Pancreas (tissue), 10 donors: ENCODE data around the gene ELOA. TPM values are rescaled to one million over a fixed set of nuclear protein-coding genes. Genes with fewer than 3 reads are reported as not detected.

ENCODE experiments used
- ATAC-seq, 4 donors: fragments of 200-7000 bp; cut with Tn5 transposase; one replicate each; pipeline versions ENCODE4 v1.8.0 to v1.9.1; 2020; ENCODE audit warnings: mild to moderate bottlenecking in 4 of 4, moderate library complexity in 4 of 4
- DNase-seq, 6 donors: peaks; one replicate each; pipeline ENCODE4 v3.0.0-alpha.2; 2020
- FAIRE-seq: peaks from 2 replicates; lab custom pipeline; 2012; peaks lifted over from hg19 to GRCh38; lab: Jason Lieb, UNC
- H3K27ac ChIP-seq, 4 donors: fragments of 200-600 bp; sonication (generic); 1 replicate in 3 of 4; 2 replicates in 1 of 4; pipeline versions ENCODE4 v1.5.0 to v1.8.0; 2020
- H3K27me3 ChIP-seq, 4 donors: fragments of 200-600 bp; one replicate each; pipeline ENCODE4 v1.8.0; 2021
- H3K36me3 ChIP-seq, 3 donors: fragments of 200-600 bp; sonication (generic) in 1 of 3; one replicate each; pipeline versions ENCODE4 v1.5.0 to v1.8.0; 2020 to 2021
- H3K4me1 ChIP-seq, 3 donors: fragments of 200-600 bp; one replicate each; pipeline ENCODE4 v1.8.0; 2021
- H3K4me3 ChIP-seq, 4 donors: fragments of 200-600 bp; sonication (generic) in 2 of 4; one replicate each; pipeline versions ENCODE4 v1.5.0 to v1.8.0; 2020 to 2021
- H3K9me3 ChIP-seq, 4 donors: fragments of 200-600 bp; one replicate each; pipeline ENCODE4 v1.8.0; 2021
- CTCF ChIP-seq, 4 donors: fragments of 200-600 bp; sonication (generic) in 3 of 4; IDR thresholded peaks; one replicate each; pipeline versions ENCODE4 v1.5.0 to v1.8.0; 2021; ENCODE audit warnings: antibody characterized with exemption in 4 of 4
- WGBS, 2 donors: extraction: QIAGEN DNeasy Blood & Tissue Kit; methylation state at CpG; one replicate each; pipeline ENCODE4 v1.1.7; 2013; 5-methylcytosine and 5-hydroxymethylcytosine counted together
- intact Hi-C, 3 donors: fragments of 100-400 bp; cut with DNase I; formaldehyde crosslinking; loops; one replicate each; pipeline versions ENCODE4 v1.11.1 to v1.14.2; 2022
- polyA plus RNA-seq, 2 donors: library from polyadenylated mRNA; stranded (reverse); fragments of 200-250 nt; gene quantifications; one replicate each; pipeline ENCODE4 v1.2.3, GENCODE V29; 2013
- total RNA-seq, 6 donors: library from RNA; stranded (reverse); fragmentation: NEBNext Ultra II Directional in 4 of 6; extraction: Animal tissue kit (Norgen Biotek cat#: 25700) in 4 of 6; gene quantifications; one replicate each; pipeline versions ENCODE4 v1.2.1 to v1.2.4, GENCODE V29; 2021 to 2023
- donor health status: healthy with polysubstance abuse.
- donor health status: DM: no; HTN: no; CAD: no; lungs with moderate emphysema.
- donor health status: DM: no; HTN: no; CAD: no.
- donor health status: control.
- donor health status: control.
- donor health status: Bipolar disorder and iron deficiency.
- donor health status: DM: yes; HTN: yes; CAD: no.
- donor health status: DM: no; HTN: no; CAD: no.
- donor health status: DM: no; HTN: no; CAD: no.
- donor health status: DM: yes; HTN: yes; CAD: no.

The ELOA gene
- total and polyA plus RNA-seq, 8 donors, result 10.6 to 33.9 (median 25.5) TPM

- Histone ChIP-seq H3K9me3 (no peaks in the 10 kb centered on the region), H3K4me3 (no peak overlapping the region), H3K36me3 (peaks cover 6 to 64% (median 47%) of the 10 kb centered on the region in 3 donors), H3K4me1 (peaks cover 11 to 36% (median 17%) of the 10 kb centered on the region in 3 donors), H3K27ac (no peak overlapping the region), H3K27me3 (no peaks in the 10 kb centered on the region)
- DNase-seq (no peak), FAIRE-seq (no peak), ATAC-seq (no peak)
- intact Hi-C loops, result loop anchor here in 2 of 3 donors (5.0 to 10.0 kb wide), 2 partner anchors 46 to 48 kb away; partner anchors contain the start of gene ELOA (in 2 of the 2)
- WGBS, 2 donors, result 42 to 57% methylated on average over 6 of the region's 6 CpGs
- TF ChIP-seq CTCF (IDR thresholded peaks at IDR 0.05), result no peak
Measured at GRCh38 chr1:23696335-23696989, 46.8 kb upstream of the ELOA start.

- no peak for TF ChIP-seq CTCF (IDR thresholded peaks at IDR 0.05)
- Histone ChIP-seq H3K4me1 (peaks cover 5 to 28% (median 9%) of the 10 kb centered on the region in 3 donors), H3K36me3 (peaks cover 6 to 66% (median 44%) of the 10 kb centered on the region in 3 donors), H3K27ac (no peak overlapping the region), H3K4me3 (no peak overlapping the region), H3K9me3 (no peaks in the 10 kb centered on the region), H3K27me3 (no peaks in the 10 kb centered on the region)
- intact Hi-C loops, result loop anchor here in 2 of 3 donors (5.0 to 10.0 kb wide), 2 partner anchors 44 to 46 kb away; partner anchors contain the start of gene ELOA (in 2 of the 2)
- no peak for ATAC-seq
- FAIRE-seq, result no peak
- no peak for DNase-seq
- 64 to 69% methylated on average over 5 of the region's 5 CpGs for WGBS, 2 donors
Measured at GRCh38 chr1:23698466-23698865, 44.8 kb upstream of the ELOA start.

GRCh38 chr1:23699280-23700179, 43.7 kb upstream of the ELOA start:
- no peak overlapping the region for H3K4me3 ChIP-seq
- ATAC-seq, result no peak
- no peak overlapping the region for H3K27ac ChIP-seq
- H3K9me3 ChIP-seq, result no peaks in the 10 kb centered on the region
- no peaks in the 10 kb centered on the region for H3K27me3 ChIP-seq
- H3K36me3 ChIP-seq, result peaks cover 6 to 55% (median 36%) of the 10 kb centered on the region in 3 donors
- H3K4me1 ChIP-seq, result peaks cover 0 to 22% (median 3%) of the 10 kb centered on the region in 3 donors
- TF ChIP-seq CTCF (IDR thresholded peaks at IDR 0.05), result no peak
- no peak for FAIRE-seq
- 76 to 84% methylated on average over 7 of the region's 7 CpGs for WGBS, 2 donors
- DNase-seq, result no peak
- intact Hi-C loops, result loop anchor here in 2 of 3 donors (5.0 to 10.0 kb wide), 2 partner anchors 43 to 45 kb away; partner anchors contain the start of gene ELOA (in 2 of the 2)

- H3K4me1 ChIP-seq, result peaks cover 0 to 15% (median 13%) of the 10 kb centered on the region in 3 donors
- H3K4me3 ChIP-seq, result no peak overlapping the region
- H3K27me3 ChIP-seq, result no peaks in the 10 kb centered on the region
- FAIRE-seq (no peak), ATAC-seq (no peak), DNase-seq (no peak)
- WGBS, 2 donors, result 93 to 94% methylated on average over 2 of the region's 2 CpGs
- no peak overlapping the region for H3K27ac ChIP-seq
- no peaks in the 10 kb centered on the region for H3K9me3 ChIP-seq
- TF ChIP-seq CTCF (IDR thresholded peaks at IDR 0.05), result no peak
- peaks cover 6 to 49% (median 19%) of the 10 kb centered on the region in 3 donors for H3K36me3 ChIP-seq
- intact Hi-C loops, result no loop called here
Measured at GRCh38 chr1:23701310-23701709, 42.0 kb upstream of the ELOA start.
